Kidney capillary endothelial cell (primary cell): ENCODE results near the gene TEX35.

ENCODE experiments used
- DNase-seq: peaks from one replicate; pipeline ENCODE4 v3.0.0-alpha.2; 2018; ENCODE audit warnings: low spot score

The TEX35 gene

GRCh38 chr1:178518894-178519293 is 6.0 kb downstream of the TEX35 start:
- no peak for DNase-seq

GRCh38 chr1:178520803-178521202 is 7.9 kb downstream of the TEX35 start:
- DNase-seq: no peak

DNA sequence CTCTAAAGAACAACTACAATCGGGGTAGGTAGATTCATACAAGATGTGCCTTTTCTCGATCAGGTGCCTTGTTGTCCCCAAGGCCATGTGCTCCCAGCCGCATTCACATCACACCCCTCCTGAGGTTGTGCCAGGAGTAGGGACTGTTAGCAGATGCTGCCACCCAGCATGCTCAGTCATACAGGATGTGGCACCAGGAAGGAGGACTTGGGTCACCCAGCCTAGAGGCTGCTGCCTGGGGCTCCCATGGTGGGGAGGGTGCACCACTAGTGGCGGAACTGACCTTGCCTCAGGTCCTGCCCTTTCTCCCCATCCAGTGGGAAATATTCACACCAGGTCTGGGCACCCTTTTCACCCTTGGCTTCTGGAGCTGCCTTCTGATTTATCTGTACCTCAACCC is 8.3 kb downstream of the TEX35 start:
- DNase-seq: no peak

- DNase-seq: no peak
These were observed 14.2 kb downstream of the TEX35 start for GRCh38 chr1:178527117-178527516.

DNA sequence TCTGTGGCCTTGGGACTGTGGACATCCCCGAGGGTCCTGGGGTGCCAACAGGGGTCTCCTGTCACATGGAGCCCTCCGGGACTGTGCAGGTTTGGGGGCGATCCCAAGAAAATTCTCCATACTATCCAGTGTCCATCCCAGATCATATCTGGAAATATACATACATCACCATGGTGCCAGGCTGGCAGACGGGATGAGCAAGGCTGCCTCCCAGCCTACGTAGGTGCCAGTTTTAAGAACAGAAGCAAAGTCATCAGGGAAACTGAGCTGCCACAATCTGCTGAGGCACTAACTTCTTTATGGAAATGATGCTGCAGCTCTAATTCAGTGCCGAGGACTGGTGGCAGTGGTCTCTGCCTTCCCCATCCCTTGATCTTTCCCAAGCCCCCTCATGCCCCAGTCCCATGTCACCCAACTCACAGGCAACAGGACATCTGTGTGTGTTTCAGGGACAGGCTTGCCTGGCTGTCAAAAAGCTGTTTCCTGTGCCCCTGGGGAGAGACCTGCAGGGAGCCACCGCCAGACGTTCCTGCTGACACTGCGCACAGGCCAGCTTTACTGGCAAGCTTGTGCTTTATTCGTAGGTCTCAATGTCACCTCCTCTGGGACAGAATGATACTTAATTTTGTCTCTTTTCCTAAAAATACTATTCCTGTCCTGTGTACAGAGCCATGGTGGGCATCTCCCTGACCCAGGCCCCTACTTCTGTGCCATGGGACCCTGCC is 15.5 kb downstream of the TEX35 start:
- DNase-seq: no peak

DNA sequence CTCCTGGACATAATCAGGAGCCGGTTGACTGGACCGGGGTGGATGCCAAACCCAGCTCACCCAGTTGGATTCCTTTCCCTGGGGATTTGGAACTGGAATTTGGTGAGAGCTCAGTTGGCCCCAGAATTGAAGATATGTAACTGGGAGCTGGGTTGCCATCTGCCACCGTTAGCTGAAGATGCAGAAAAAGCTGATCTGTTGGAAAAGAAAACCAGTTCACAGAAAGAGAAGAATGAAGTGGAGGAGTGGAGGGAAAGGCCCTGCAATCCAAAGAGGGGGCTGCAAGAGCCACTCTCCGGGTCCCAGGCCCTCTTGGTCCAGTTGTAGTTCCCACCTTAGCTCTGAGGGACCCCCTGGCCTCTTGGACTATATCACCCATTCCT is 16.0 kb downstream of the TEX35 start:
- no peak for DNase-seq

- DNase-seq: no peak
These were observed 16.6 kb downstream of the TEX35 start for GRCh38 chr1:178529364-178530036.

DNA sequence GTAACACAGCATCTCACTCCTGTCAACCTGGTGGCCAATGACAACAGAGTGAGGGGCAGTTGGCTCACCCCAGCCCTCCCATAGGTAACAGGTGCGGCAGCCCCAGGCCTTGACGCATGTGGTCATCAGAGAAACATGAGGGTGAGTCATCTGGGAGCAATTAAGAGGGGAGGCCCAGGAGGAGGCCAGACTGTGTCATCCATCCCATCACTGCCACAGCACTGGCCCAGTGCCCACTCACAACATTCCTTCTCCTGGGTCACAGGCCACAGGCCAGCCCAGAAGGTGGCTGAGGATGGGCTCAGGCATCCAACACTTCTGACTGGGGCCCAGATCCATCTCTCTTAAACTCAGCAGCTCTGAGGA is 17.1 kb downstream of the TEX35 start:
- DNase-seq: peak; percentile 57

DNA sequence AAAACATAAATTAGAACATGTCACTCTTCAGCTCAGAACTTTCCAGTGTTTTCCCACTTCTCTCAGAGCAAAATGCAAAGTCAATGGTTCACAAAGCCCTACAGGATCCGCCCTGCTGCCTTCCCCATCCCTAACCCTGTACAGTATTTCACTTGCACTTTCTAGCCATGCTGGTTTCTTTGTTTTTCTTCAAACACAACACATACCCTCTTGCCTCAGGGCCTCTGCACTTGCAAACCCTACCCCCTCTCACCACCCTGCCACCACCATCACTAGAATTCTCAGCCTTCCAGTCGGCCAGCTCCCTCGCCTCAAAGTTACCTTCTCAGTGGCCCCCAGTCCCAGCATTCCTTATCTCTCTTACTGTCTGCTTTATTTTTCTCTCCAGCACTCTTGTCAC is 17.6 kb downstream of the TEX35 start:
- no peak for DNase-seq

DNA sequence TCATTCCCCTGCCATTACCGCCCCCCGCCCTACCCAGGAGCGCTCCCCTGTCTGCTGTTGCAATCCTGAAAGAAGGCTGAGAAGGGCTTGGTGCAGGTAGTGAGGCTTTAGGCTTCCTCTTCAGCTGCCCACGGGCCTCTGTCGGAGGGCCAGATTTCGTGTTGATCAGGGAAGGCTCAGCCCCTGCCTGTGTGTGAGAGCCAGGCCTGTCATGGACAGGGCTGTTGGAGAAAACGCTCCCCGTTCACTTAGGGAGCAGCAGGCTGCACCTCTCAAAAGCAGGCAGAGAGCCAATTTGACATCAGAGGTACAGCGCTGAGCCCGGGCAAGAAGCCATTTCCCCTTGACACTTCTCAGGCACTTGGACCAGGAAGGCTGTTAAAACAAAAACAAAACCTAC is 19.0 kb downstream of the TEX35 start:
- no peak for DNase-seq

DNA sequence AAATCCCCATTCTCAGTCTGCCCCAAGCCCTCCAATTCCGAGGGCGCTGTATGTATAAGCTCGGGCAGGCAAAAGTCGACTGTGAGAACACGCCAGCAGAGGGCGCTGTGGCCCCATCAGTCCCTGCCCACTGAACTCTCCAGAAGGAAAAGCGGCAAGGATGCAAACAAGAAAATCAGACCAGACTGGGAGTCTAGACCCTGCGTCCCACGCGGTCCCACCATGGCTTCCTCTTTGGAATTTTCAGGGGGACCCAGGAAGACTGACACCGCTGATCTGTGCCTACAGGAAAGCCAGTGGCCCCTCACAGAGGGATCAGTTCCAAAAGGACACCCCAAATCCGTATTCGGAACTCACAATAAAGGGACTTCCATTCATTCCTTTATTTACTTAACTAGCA is 19.5 kb downstream of the TEX35 start:
- peak; percentile 81 for DNase-seq

- DNase-seq: no peak
These were observed 20.4 kb downstream of the TEX35 start for GRCh38 chr1:178533121-178533946.

DNA sequence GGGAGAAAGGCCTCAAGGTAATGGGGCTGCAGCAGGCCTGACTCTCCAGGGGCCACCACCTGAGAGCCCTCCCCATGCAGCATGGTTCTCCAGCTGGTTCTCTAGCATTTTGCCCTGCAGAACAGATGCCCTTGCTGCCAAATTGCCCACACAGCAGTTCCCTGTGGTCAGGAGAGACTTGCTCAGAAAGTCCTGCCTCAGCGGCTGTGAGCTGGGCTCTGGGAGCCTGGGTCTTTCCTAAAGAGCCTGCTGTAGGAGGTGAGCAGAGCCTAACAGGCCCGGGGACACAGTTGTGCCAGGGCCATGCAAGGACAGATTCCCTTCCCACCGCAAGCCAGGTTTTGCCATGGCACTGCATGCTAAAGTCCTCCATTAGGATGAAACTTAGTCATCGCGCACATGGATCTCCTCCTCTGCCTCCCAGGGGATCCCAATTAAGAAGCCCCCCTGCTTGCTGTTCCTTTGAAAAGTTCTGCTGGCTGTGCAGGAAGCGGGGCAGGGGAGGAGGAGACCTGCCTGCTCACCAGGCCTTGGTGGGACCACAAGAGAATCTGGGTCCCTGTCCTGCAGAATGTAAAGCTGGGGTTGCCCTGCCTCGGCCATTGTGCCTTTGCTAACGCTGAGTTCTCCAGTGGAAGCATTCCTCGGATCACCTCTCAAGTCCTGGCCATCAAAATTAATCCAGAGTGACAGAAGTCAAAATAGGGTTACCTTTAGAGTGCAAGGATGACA is 21.4 kb downstream of the TEX35 start:
- no peak for DNase-seq

DNA sequence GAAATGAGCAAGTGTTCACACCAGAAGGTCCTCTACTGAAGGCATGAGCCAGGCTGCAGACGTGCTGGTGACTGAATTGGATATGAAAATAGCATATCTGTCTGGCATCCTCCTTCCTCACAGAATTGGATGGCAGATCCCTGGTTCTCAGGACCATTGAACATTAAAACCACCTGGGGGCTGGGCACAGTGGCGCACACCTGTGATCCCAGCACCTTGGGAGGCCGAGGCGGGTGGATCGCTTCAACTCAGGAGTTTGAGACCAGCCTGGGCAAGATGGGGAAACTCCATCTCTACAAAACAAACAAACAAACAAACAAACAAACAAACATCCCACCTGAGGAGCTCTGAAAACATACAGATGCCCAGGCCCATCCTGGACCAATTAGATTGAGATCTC is 23.4 kb downstream of the TEX35 start:
- DNase-seq: no peak

GRCh38 chr1:178536844-178537371 is 24.0 kb downstream of the TEX35 start:
- DNase-seq: peak; percentile 22

DNA sequence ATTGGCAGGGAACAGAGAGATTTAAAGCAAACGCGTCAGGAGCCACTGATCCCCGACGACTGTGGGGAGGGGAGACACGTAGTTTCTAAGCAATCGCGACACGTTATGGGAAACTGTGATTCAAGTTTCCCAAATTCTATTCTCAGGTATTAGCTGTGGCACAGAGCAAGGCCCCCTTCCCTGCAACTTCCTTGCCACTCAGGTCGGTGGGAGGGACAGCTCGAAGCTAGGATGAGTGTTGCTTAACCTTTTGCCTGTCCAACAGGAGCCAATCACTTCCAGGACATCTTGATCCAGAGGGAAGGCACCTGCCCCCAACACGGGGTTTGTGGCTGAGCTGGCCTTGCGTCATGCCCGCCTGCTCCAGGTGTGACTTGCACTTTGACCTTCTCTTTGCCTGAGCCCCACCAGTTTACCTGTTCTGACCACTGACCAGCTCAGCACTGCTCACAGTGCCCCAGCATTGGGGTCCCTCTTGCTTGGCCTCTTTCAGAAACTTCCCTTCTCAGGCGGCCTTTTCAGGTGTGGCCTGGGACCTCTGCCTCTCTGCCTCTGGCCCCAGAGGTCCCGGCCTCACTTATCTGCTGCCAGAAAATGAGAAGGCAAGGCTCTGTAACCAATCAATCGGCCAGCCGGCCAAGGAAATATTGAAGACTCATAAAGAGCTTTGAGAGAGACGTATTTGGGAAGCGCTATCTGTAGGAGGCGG is 24.6 kb downstream of the TEX35 start:
- DNase-seq: no peak

- no peak for DNase-seq
These were observed 25.4 kb downstream of the TEX35 start for GRCh38 chr1:178538192-178538916.

GRCh38 chr1:178539291-178539690 is 26.4 kb downstream of the TEX35 start:
- DNase-seq: no peak

GRCh38 chr1:178540204-178540603 is 27.3 kb downstream of the TEX35 start:
- DNase-seq: no peak

DNA sequence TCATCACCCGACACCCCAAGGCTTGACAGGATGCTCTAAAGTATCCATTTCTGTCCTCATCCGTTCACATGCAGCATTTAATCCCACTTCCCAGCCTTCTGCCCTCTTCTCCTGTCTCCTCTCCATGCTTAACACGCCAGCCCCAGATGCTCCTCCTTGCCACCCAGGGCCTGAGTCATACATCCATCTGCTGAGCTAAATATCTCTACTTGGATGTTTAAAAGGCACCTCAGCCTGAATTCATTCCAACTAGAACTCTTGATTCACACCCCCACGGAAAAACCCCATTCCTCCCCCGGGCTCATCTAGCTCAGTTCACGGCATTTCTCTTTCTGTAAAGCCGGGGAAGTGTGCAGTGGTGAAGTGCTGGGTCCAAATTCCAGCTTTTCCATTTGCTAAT is 27.7 kb downstream of the TEX35 start:
- DNase-seq: no peak

DNA sequence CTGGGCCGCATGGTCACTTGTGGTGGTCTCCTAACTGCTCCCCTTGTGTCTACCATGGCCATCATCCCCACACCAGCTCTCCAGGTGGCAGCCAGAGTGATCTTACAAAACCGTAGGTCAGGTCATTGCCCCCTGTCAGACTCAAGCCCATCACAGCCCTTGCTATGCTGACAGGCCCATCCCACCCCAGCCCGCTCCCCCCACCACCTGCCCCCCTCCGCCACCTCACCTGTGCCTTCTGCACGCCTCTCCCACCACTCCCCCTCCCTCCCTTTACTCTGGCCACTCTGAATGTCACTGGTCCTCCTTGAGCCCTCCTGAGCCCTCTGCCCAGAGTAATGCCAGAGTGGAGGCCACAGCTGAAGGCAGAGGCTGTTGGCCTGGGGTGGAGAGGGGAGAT is 28.5 kb downstream of the TEX35 start:
- DNase-seq: no peak
